Esophagus (tissue), 2 donors: ENCODE results near the gene WDTC1. TPM values are rescaled to one million over a fixed set of nuclear protein-coding genes. Genes with fewer than 3 reads are reported as not detected.
A peak's percentile ranks its signal among the peaks of the same experiment; 100 is the strongest.

Experiments
- H3K27ac ChIP-seq, 2 donors: one replicate each; pipeline ENCODE4 v1.5.1; 2013; ENCODE audit warnings: low read depth in 2 of 2, mild to moderate bottlenecking in 2 of 2, inconsistent platforms in 1 of 2, low read length in 1 of 2, moderate library complexity in 1 of 2
- H3K27me3 ChIP-seq, 2 donors: one replicate each; pipeline ENCODE4 v1.6.1; 2013; ENCODE audit warnings: low read length in 2 of 2, control low read depth in 1 of 2, mild to moderate bottlenecking in 1 of 2; ENCODE audit not compliant: insufficient read depth in 2 of 2, control insufficient read depth in 1 of 2
- H3K36me3 ChIP-seq, 2 donors: one replicate each; pipeline ENCODE4 v1.6.1; 2013; ENCODE audit warnings: low read length in 1 of 2; ENCODE audit not compliant: control insufficient read depth in 2 of 2, insufficient read depth in 2 of 2
- H3K4me1 ChIP-seq, 2 donors: one replicate each; pipeline ENCODE4 v1.6.1; 2013; ENCODE audit warnings: low read length in 1 of 2; ENCODE audit not compliant: control insufficient read depth in 2 of 2, insufficient read depth in 2 of 2
- H3K4me3 ChIP-seq, 2 donors: one replicate each; pipeline ENCODE4 v1.5.1; 2013; ENCODE audit warnings: low read length in 2 of 2, mild to moderate bottlenecking in 2 of 2, low read depth in 1 of 2, moderate library complexity in 1 of 2
- H3K9me3 ChIP-seq, 2 donors: one replicate each; pipeline ENCODE4 v1.6.1; 2013; ENCODE audit warnings: mild to moderate bottlenecking in 2 of 2, low read depth in 1 of 2, low read length in 1 of 2, moderate library complexity in 1 of 2; ENCODE audit not compliant: control insufficient read depth in 2 of 2, insufficient read depth in 1 of 2
- WGBS, 2 donors: extraction: QIAGEN DNeasy Blood & Tissue Kit; methylation state at CpG; one replicate each; pipeline ENCODE4 v1.1.7; 2013; 5-methylcytosine and 5-hydroxymethylcytosine counted together
- polyA plus RNA-seq, 2 donors: library from polyadenylated mRNA; stranded (reverse); fragments of 200-250 nt; gene quantifications; one replicate each; pipeline ENCODE4 v1.2.3, GENCODE V29; 2013
- donor health status: healthy with polysubstance abuse.
- donor health status: Bipolar disorder and iron deficiency.

WDTC1 gene
- polyA plus RNA-seq, 2 donors, result 9.8 to 10.0 TPM

GRCh38 chr1:27325286-27325685 is 90.9 kb downstream of the WDTC1 start:
- Histone ChIP-seq H3K27me3 (no peaks in the 10 kb centered on the region), H3K4me3 (no peak overlapping the region), H3K36me3 (peaks cover 0 to 9% of the 10 kb centered on the region in 2 donors), H3K4me1 (peaks cover 0 to 8% of the 10 kb centered on the region in 2 donors), H3K27ac (peak overlapping the region in 1 of 2 donors; percentile 15), H3K9me3 (no peaks in the 10 kb centered on the region)
- WGBS, 2 donors, result 92 to 95% methylated on average over 15 of the region's 15 CpGs

GRCh38 chr1:27327964-27328363 is 93.5 kb downstream of the WDTC1 start:
- no peaks in the 10 kb centered on the region for H3K9me3 ChIP-seq
- no peak overlapping the region for H3K27ac ChIP-seq
- H3K4me3 ChIP-seq, result no peak overlapping the region
- peaks cover 7 to 23% of the 10 kb centered on the region in 2 donors for H3K36me3 ChIP-seq
- 86 to 89% methylated on average over 5 of the region's 5 CpGs for WGBS, 2 donors
- H3K4me1 ChIP-seq, result peaks cover 0 to 10% of the 10 kb centered on the region in 2 donors
- no peaks in the 10 kb centered on the region for H3K27me3 ChIP-seq

GRCh38 chr1:27330786-27331185 is 96.4 kb downstream of the WDTC1 start:
- no peaks in the 10 kb centered on the region for H3K9me3 ChIP-seq
- H3K4me3 ChIP-seq, result no peak overlapping the region
- no peaks in the 10 kb centered on the region for H3K27me3 ChIP-seq
- H3K4me1 ChIP-seq, result peaks cover 0 to 4% of the 10 kb centered on the region in 2 donors
- H3K27ac ChIP-seq, result peak overlapping the region; percentile 7 to 57
- 77 to 79% methylated on average over 8 of the region's 8 CpGs for WGBS, 2 donors
- peaks cover 25 to 36% of the 10 kb centered on the region in 2 donors for H3K36me3 ChIP-seq

GRCh38 chr1:27331426-27331825 is 97.0 kb downstream of the WDTC1 start:
- peaks cover 0 to 2% of the 10 kb centered on the region in 2 donors for H3K4me1 ChIP-seq
- no peak overlapping the region for H3K4me3 ChIP-seq
- H3K27me3 ChIP-seq, result no peaks in the 10 kb centered on the region
- WGBS, 2 donors, result 89 to 92% methylated on average over 3 of the region's 3 CpGs
- peak overlapping the region; percentile 28 to 45 for H3K27ac ChIP-seq
- peaks cover 29 to 42% of the 10 kb centered on the region in 2 donors for H3K36me3 ChIP-seq
- no peaks in the 10 kb centered on the region for H3K9me3 ChIP-seq

GRCh38 chr1:27331922-27332321 is 97.5 kb downstream of the WDTC1 start:
- 84% methylated on average over 5 of the region's 5 CpGs for WGBS, 2 donors
- peak overlapping the region; percentile 28 to 45 for H3K27ac ChIP-seq

GRCh38 chr1:27332536-27333281 is 98.3 kb downstream of the WDTC1 start:
- 60 to 61% methylated on average over 11 of the region's 11 CpGs for WGBS, 2 donors
- H3K4me1 ChIP-seq, result peaks cover 0 to 2% of the 10 kb centered on the region in 2 donors
- no peaks in the 10 kb centered on the region for H3K9me3 ChIP-seq
- peaks cover 32 to 46% of the 10 kb centered on the region in 2 donors for H3K36me3 ChIP-seq
- H3K27ac ChIP-seq, result peak overlapping the region in 1 of 2 donors; percentile 38
- H3K4me3 ChIP-seq, result no peak overlapping the region
- H3K27me3 ChIP-seq, result no peaks in the 10 kb centered on the region

More at GRCh38 chr1:27331922-27332321, 97.5 kb downstream of the WDTC1 start:
- Histone ChIP-seq H3K27me3 (no peaks in the 10 kb centered on the region), H3K4me1 (peaks cover 0 to 2% of the 10 kb centered on the region in 2 donors), H3K4me3 (no peak overlapping the region), H3K36me3 (peaks cover 32 to 46% of the 10 kb centered on the region in 2 donors), H3K9me3 (no peaks in the 10 kb centered on the region)

GRCh38 chr1:27333717-27334279 is 99.4 kb downstream of the WDTC1 start:
- peaks cover 0 to 2% of the 10 kb centered on the region in 2 donors for H3K4me1 ChIP-seq
- no peak overlapping the region for H3K4me3 ChIP-seq
- H3K9me3 ChIP-seq, result no peaks in the 10 kb centered on the region
- no peak overlapping the region for H3K27ac ChIP-seq
- H3K27me3 ChIP-seq, result no peaks in the 10 kb centered on the region
- WGBS, 2 donors, result 91 to 92% methylated on average over 17 of the region's 17 CpGs
- H3K36me3 ChIP-seq, result peaks cover 32 to 49% of the 10 kb centered on the region in 2 donors

- peaks cover 0 to 2% of the 10 kb centered on the region in 2 donors for H3K4me1 ChIP-seq
- no peaks in the 10 kb centered on the region for H3K27me3 ChIP-seq
- peaks cover 28 to 48% of the 10 kb centered on the region in 2 donors for H3K36me3 ChIP-seq
- no peaks in the 10 kb centered on the region for H3K9me3 ChIP-seq
- H3K27ac ChIP-seq, result no peak overlapping the region
- no peak overlapping the region for H3K4me3 ChIP-seq
- WGBS, 2 donors, result 92 to 94% methylated on average over 17 of the region's 17 CpGs
These were observed 101.3 kb downstream of the WDTC1 start for GRCh38 chr1:27335506-27336422.

- peaks cover 26 to 44% of the 10 kb centered on the region in 2 donors for H3K36me3 ChIP-seq
- no peak overlapping the region for H3K27ac ChIP-seq
- H3K27me3 ChIP-seq, result no peaks in the 10 kb centered on the region
- no peak overlapping the region for H3K4me3 ChIP-seq
- no peaks in the 10 kb centered on the region for H3K9me3 ChIP-seq
- H3K4me1 ChIP-seq, result peaks cover 0 to 7% of the 10 kb centered on the region in 2 donors
- WGBS, 2 donors, result 94 to 95% methylated on average over 5 of the region's 5 CpGs
These were observed 102.3 kb downstream of the WDTC1 start for GRCh38 chr1:27336756-27337155.
